CD4-positive, alpha-beta T cell treated with Interleukin-2 at 100 ng/mL for 4 hours (primary cell): ENCODE results near the gene PI4K2B.
"Not testable (repeated sequence)": the region's sequence is repeated elsewhere in the genome, so short reads cannot be mapped to it uniquely, and the experiment has no call there.

Experiments
- DNase-seq: peaks from one replicate; pipeline ENCODE4 v3.0.0-alpha.2; 2020; ENCODE audit warnings: low spot score

Gene PI4K2B

GRCh38 chr4:25242195-25242594 is 8.4 kb downstream of the PI4K2B start:
- DNase-seq, result not testable (repeated sequence)

GRCh38 chr4:25245181-25245580 is 11.3 kb downstream of the PI4K2B start:
- DNase-seq, result no peak

- no peak for DNase-seq
These were observed 13.1 kb downstream of the PI4K2B start for GRCh38 chr4:25246680-25247611.

GRCh38 chr4:25248875-25249274 is 15.0 kb downstream of the PI4K2B start:
- not testable (repeated sequence) for DNase-seq

GRCh38 chr4:25249494-25249893 is 15.7 kb downstream of the PI4K2B start:
- not testable (repeated sequence) for DNase-seq

- no peak for DNase-seq
These were observed 18.6 kb downstream of the PI4K2B start for GRCh38 chr4:25252230-25253070.

GRCh38 chr4:25253071-25253445 is 19.2 kb downstream of the PI4K2B start:
- DNase-seq, result peak; percentile 10

GRCh38 chr4:25253786-25254185 is 20.0 kb downstream of the PI4K2B start:
- not testable (repeated sequence) for DNase-seq

GRCh38 chr4:25258980-25259578 is 25.2 kb downstream of the PI4K2B start:
- DNase-seq, result no peak

- DNase-seq, result no peak
These were observed 38.0 kb downstream of the PI4K2B start for GRCh38 chr4:25271866-25272265.

GRCh38 chr4:25280210-25280609 is 46.4 kb downstream of the PI4K2B start:
- no peak for DNase-seq

GRCh38 chr4:25283948-25284347 is 50.1 kb downstream of the PI4K2B start:
- DNase-seq, result no peak

- DNase-seq, result no peak
These were observed 50.6 kb downstream of the PI4K2B start for GRCh38 chr4:25284466-25284865.

GRCh38 chr4:25290490-25291067 is 56.7 kb downstream of the PI4K2B start:
- DNase-seq, result no peak

GRCh38 chr4:25291158-25291733 is 57.4 kb downstream of the PI4K2B start:
- no peak for DNase-seq

- DNase-seq, result no peak
These were observed 63.9 kb downstream of the PI4K2B start for GRCh38 chr4:25297528-25298242.

- no peak for DNase-seq
These were observed 65.8 kb downstream of the PI4K2B start for GRCh38 chr4:25299476-25300203.

GRCh38 chr4:25301471-25301870 is 67.6 kb downstream of the PI4K2B start:
- no peak for DNase-seq

- DNase-seq, result no peak
These were observed 68.8 kb downstream of the PI4K2B start for GRCh38 chr4:25302626-25303025.

- DNase-seq, result no peak
These were observed 69.7 kb downstream of the PI4K2B start for GRCh38 chr4:25303578-25303977.
